DMS 273 treated with DMSO at 0.1 percent for 48 hours (cell line): Measurements from ENCODE around the gene IRX3.
A peak's percentile ranks its signal among the peaks of the same experiment; 100 is the strongest.

ENCODE experiments used
- DNase-seq: peaks from one replicate; lab custom pipeline; 2025; lab: John Stamatoyannopoulos, UW

The IRX3 gene

GRCh38 chr16:54286366-54287130 lies at the start of gene IRX3:
Gene IRX3, minus strand, starts transcription at chr16:54286787. Its CDS starts 737 bp downstream, at chr16:54286050.
- DNase-seq, result peak; percentile 80

- no peak for DNase-seq
These were observed 48.6 kb upstream of the IRX3 start for GRCh38 chr16:54335230-54335629.

- DNase-seq, result no peak
These were observed 47.6 kb upstream of the IRX3 start for GRCh38 chr16:54334208-54334607.

GRCh38 chr16:54331241-54332002 lies 44.8 kb upstream of the IRX3 start:
- DNase-seq, result no peak

- DNase-seq, result no peak
These were observed 41.0 kb upstream of the IRX3 start for GRCh38 chr16:54327609-54328008.

- no peak for DNase-seq
These were observed 39.7 kb upstream of the IRX3 start for GRCh38 chr16:54326266-54326662.

GRCh38 chr16:54325616-54326265 lies 39.2 kb upstream of the IRX3 start:
- no peak for DNase-seq

- no peak for DNase-seq
These were observed 38.1 kb upstream of the IRX3 start for GRCh38 chr16:54324716-54325115.

- no peak for DNase-seq
These were observed 34.2 kb upstream of the IRX3 start for GRCh38 chr16:54320697-54321340.

- no peak for DNase-seq
These were observed 32.4 kb upstream of the IRX3 start for GRCh38 chr16:54318941-54319340.

- no peak for DNase-seq
These were observed 30.6 kb upstream of the IRX3 start for GRCh38 chr16:54317101-54317611.

GRCh38 chr16:54316095-54316889 lies 29.7 kb upstream of the IRX3 start:
- no peak for DNase-seq

- no peak for DNase-seq
These were observed 27.2 kb upstream of the IRX3 start for GRCh38 chr16:54313789-54314188.

- no peak for DNase-seq
These were observed 26.0 kb upstream of the IRX3 start for GRCh38 chr16:54312502-54312991.

GRCh38 chr16:54309341-54309740 lies 22.8 kb upstream of the IRX3 start:
- DNase-seq, result no peak

- no peak for DNase-seq
These were observed 18.5 kb upstream of the IRX3 start for GRCh38 chr16:54305080-54305479.

- no peak for DNase-seq
These were observed 17.0 kb upstream of the IRX3 start for GRCh38 chr16:54303613-54304012.

GRCh38 chr16:54297154-54297553 lies 10.6 kb upstream of the IRX3 start:
- DNase-seq, result no peak

- no peak for DNase-seq
These were observed 10.0 kb upstream of the IRX3 start for GRCh38 chr16:54296543-54296942.

GRCh38 chr16:54291656-54292487 lies 5.3 kb upstream of the IRX3 start:
- no peak for DNase-seq
